Skeletal muscle tissue (tissue), 4 donors: Measurements from ENCODE around the gene CNPY4. TPM values are rescaled to one million over a fixed set of nuclear protein-coding genes. Genes with fewer than 3 reads are reported as not detected.
"Not testable (repeated sequence)": the region's sequence is repeated elsewhere in the genome, so short reads cannot be mapped to it uniquely, and the experiment has no call there.

ENCODE experiments used
- H3K27ac ChIP-seq: one replicate; pipeline ENCODE4 v1.7.0; 2013; ENCODE audit warnings: mild to moderate bottlenecking, low read depth, low read length, inconsistent platforms
- H3K27me3 ChIP-seq, 3 donors: one replicate each; pipeline ENCODE4 v1.7.0; 2013; ENCODE audit warnings: low read length in 3 of 3; ENCODE audit not compliant: control insufficient read depth in 3 of 3, insufficient read depth in 3 of 3
- H3K36me3 ChIP-seq, 3 donors: one replicate each; pipeline ENCODE4 v1.7.0; 2013; ENCODE audit warnings: low read length in 3 of 3; ENCODE audit not compliant: control insufficient read depth in 3 of 3, insufficient read depth in 3 of 3
- H3K4me1 ChIP-seq, 3 donors: one replicate each; pipeline ENCODE4 v1.7.0; 2013; ENCODE audit warnings: low read length in 3 of 3, mild to moderate bottlenecking in 3 of 3; ENCODE audit not compliant: control insufficient read depth in 3 of 3, insufficient read depth in 3 of 3
- H3K4me3 ChIP-seq, 3 donors: one replicate each; pipeline ENCODE4 v1.7.0; 2013; ENCODE audit warnings: low read length in 3 of 3
- H3K9ac ChIP-seq, 3 donors: one replicate each; pipeline ENCODE4 v1.7.0; 2013; ENCODE audit warnings: low read length in 3 of 3, mild to moderate bottlenecking in 3 of 3, moderate library complexity in 2 of 3, low read depth in 1 of 3
- H3K9me3 ChIP-seq, 3 donors: one replicate each; pipeline ENCODE4 v1.7.0; 2013; ENCODE audit warnings: low read length in 3 of 3; ENCODE audit not compliant: control insufficient read depth in 3 of 3
- total RNA-seq: library from RNA; depleted of rRNA; stranded (reverse); fragments of >200 nt; gene quantifications from one replicate; pipeline ENCODE4 v1.2.3, GENCODE V29; 2014
- donor health status: Osteomylitis.

CNPY4 gene
- total RNA-seq, 1 donor from 2014 or later: 25.6 TPM

GRCh38 chr7:100141555-100141949, 22.1 kb downstream of the CNPY4 start:
- no peaks in the 10 kb centered on the region for H3K4me1 ChIP-seq
- H3K27me3 ChIP-seq: peaks cover 9 to 24% (median 10%) of the 10 kb centered on the region in 3 donors
- H3K27ac ChIP-seq: no peak overlapping the region
- no peaks in the 10 kb centered on the region for H3K36me3 ChIP-seq
- H3K9ac ChIP-seq: no peak overlapping the region
- no peak overlapping the region for H3K4me3 ChIP-seq
- H3K9me3 ChIP-seq: no peaks in the 10 kb centered on the region

- no peaks in the 10 kb centered on the region for H3K9me3 ChIP-seq
- peaks cover 9 to 23% (median 10%) of the 10 kb centered on the region in 3 donors for H3K27me3 ChIP-seq
- no peaks in the 10 kb centered on the region for H3K36me3 ChIP-seq
- H3K27ac ChIP-seq: no peak overlapping the region
- no peak overlapping the region for H3K9ac ChIP-seq
- no peak overlapping the region for H3K4me3 ChIP-seq
- H3K4me1 ChIP-seq: no peaks in the 10 kb centered on the region
These were observed 23.0 kb downstream of the CNPY4 start for GRCh38 chr7:100142461-100142860.

- not testable (repeated sequence) for H3K27ac ChIP-seq, H3K4me3 ChIP-seq, H3K27me3 ChIP-seq, H3K9me3 ChIP-seq, H3K9ac ChIP-seq, H3K36me3 ChIP-seq
- peaks cover 10 to 18% (median 10%) of the 10 kb centered on the region in 3 donors for H3K4me1 ChIP-seq
These were observed 26.9 kb downstream of the CNPY4 start for GRCh38 chr7:100146350-100146749.

- no peak overlapping the region for H3K4me3 ChIP-seq
- H3K9me3 ChIP-seq: no peaks in the 10 kb centered on the region
- no peak overlapping the region for H3K9ac ChIP-seq
- no peak overlapping the region for H3K27ac ChIP-seq
- peaks cover 0 to 2% (median 2%) of the 10 kb centered on the region in 3 donors for H3K36me3 ChIP-seq
- H3K27me3 ChIP-seq: peaks cover 0 to 2% (median 0%) of the 10 kb centered on the region in 3 donors
- H3K4me1 ChIP-seq: peaks cover 10 to 18% (median 10%) of the 10 kb centered on the region in 3 donors
These were observed 27.8 kb downstream of the CNPY4 start for GRCh38 chr7:100147278-100147677.

- Histone ChIP-seq H3K4me3 (peak overlapping the region; percentile 86 to 100 (median 98)), H3K9me3 (no peaks in the 10 kb centered on the region), H3K36me3 (peaks cover 3 to 6% (median 3%) of the 10 kb centered on the region in 3 donors), H3K27me3 (no peaks in the 10 kb centered on the region), H3K27ac (peak overlapping the region; percentile 62), H3K9ac (peak overlapping the region; percentile 70 to 98 (median 83)), H3K4me1 (peaks cover 10 to 18% (median 10%) of the 10 kb centered on the region in 3 donors)
These were observed 28.8 kb downstream of the CNPY4 start for GRCh38 chr7:100148225-100148558.

- Histone ChIP-seq H3K36me3 (peaks cover 8 to 9% (median 8%) of the 10 kb centered on the region in 3 donors), H3K4me1 (peaks cover 10 to 18% (median 10%) of the 10 kb centered on the region in 3 donors), H3K4me3 (peak within 1 kb of the TSS; percentile 98 to 100 (median 99)), H3K9me3 (no peaks in the 10 kb centered on the region), H3K9ac (peak within 1 kb of the TSS; percentile 91 to 98 (median 97)), H3K27me3 (no peaks in the 10 kb centered on the region), H3K27ac (peak within 1 kb of the TSS; percentile 81)
These were observed 29.3 kb downstream of the CNPY4 start, which contains the start of gene LAMTOR4 for GRCh38 chr7:100148559-100149328. TSS of gene LAMTOR4 (plus strand) at chr7:100148918. CDS start at chr7:100148973, 55 bp downstream.

GRCh38 chr7:100152404-100152803, 33.0 kb downstream of the CNPY4 start:
- no peak overlapping the region for H3K4me3 ChIP-seq
- H3K9ac ChIP-seq: no peak overlapping the region
- peaks cover 13 to 26% (median 15%) of the 10 kb centered on the region in 3 donors for H3K4me1 ChIP-seq
- no peaks in the 10 kb centered on the region for H3K9me3 ChIP-seq
- H3K36me3 ChIP-seq: peaks cover 30 to 33% (median 32%) of the 10 kb centered on the region in 3 donors
- H3K27ac ChIP-seq: no peak overlapping the region
- H3K27me3 ChIP-seq: no peaks in the 10 kb centered on the region

GRCh38 chr7:100152937-100153666, 33.7 kb downstream of the CNPY4 start:
- H3K27ac ChIP-seq: no peak overlapping the region
- H3K36me3 ChIP-seq: peaks cover 30 to 33% (median 32%) of the 10 kb centered on the region in 3 donors
- no peak overlapping the region for H3K4me3 ChIP-seq
- H3K4me1 ChIP-seq: peaks cover 16 to 28% (median 20%) of the 10 kb centered on the region in 3 donors
- no peaks in the 10 kb centered on the region for H3K27me3 ChIP-seq
- no peak overlapping the region for H3K9ac ChIP-seq
- no peaks in the 10 kb centered on the region for H3K9me3 ChIP-seq

- no peak overlapping the region for H3K9ac ChIP-seq
- H3K27me3 ChIP-seq: no peaks in the 10 kb centered on the region
- no peak overlapping the region for H3K4me3 ChIP-seq
- H3K4me1 ChIP-seq: peaks cover 14 to 27% (median 21%) of the 10 kb centered on the region in 3 donors
- no peaks in the 10 kb centered on the region for H3K9me3 ChIP-seq
- no peak overlapping the region for H3K27ac ChIP-seq
- peaks cover 30 to 33% (median 32%) of the 10 kb centered on the region in 3 donors for H3K36me3 ChIP-seq
These were observed 34.5 kb downstream of the CNPY4 start for GRCh38 chr7:100153708-100154535.
